ENCODE measurements around the gene PIEZO1. TPM values are rescaled to one million over a fixed set of nuclear protein-coding genes. Genes with fewer than 3 reads are reported as not detected.

The PIEZO1 gene
- total RNA-seq, 2 donors from 2014 or later = 37.7 to 73.2 TPM

DNA sequence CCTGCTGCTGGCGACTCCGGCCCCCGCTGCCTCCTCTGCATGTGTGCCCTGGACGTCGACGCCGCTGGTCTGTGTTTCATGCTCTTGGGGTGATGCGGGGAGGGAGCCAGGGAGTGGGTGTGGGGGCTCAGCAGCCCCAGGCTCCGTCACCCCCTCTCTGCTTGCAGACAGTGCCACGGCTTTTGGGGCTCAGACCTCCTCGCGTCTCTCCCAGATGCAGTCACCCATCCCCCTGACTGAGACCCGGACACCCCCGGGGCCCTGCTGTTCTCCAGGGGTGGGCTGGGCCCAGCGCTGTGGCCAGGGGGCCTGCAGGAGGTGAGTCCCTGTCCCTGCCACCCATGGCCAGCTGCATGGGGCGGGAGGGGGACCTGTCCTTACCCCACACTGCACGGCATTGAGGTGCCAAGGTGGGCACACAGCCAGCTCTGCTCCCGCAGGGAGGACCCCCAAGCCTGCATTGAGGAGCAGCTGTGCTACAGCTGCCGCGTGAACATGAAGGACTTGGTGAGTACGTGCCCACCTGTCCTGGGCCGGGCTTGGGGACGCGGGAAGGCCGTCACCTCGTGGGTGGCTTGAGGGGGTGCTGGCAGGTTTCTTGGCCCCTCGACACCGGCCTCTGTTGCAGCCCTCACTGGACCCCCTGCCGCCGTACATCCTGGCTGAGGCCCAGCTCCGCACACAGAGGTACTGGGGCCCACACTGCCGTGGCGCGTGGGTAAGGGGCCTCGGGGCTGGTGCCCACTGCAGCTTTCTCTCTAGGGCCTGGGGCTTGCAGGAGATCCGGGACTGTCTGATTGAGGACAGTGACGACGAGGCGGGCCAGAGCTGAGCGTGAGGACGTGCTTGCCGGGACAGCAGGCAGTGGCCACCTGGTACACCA, 70.4 kb downstream of the PIEZO1 start:
- Histone ChIP-seq H3K27ac (no peak overlapping the region), H3K4me1 (no peaks in the 10 kb centered on the region), H3K9me3 (no peaks in the 10 kb centered on the region), H3K27me3 (no peaks in the 10 kb centered on the region), H3K4me3 (no peak overlapping the region), H3K36me3 (peaks cover 54% of the 10 kb centered on the region)
- no peak for TF ChIP-seq CTCF (IDR thresholded peaks at IDR 0.05)
- DNase-seq (ENCODE audit: low spot score) = no peak

- Histone ChIP-seq H3K36me3 (peaks cover 45% of the 10 kb centered on the region), H3K4me3 (no peak overlapping the region), H3K27ac (no peak overlapping the region), H3K9me3 (no peaks in the 10 kb centered on the region), H3K4me1 (no peaks in the 10 kb centered on the region), H3K27me3 (no peaks in the 10 kb centered on the region)
- no peak for DNase-seq (ENCODE audit: low spot score)
- TF ChIP-seq CTCF (IDR thresholded peaks at IDR 0.05) = no peak
These were observed 71.2 kb downstream of the PIEZO1 start for GRCh38 chr16:88713568-88714419.

- DNase-seq (ENCODE audit: low spot score) = no peak
- TF ChIP-seq CTCF (IDR thresholded peaks at IDR 0.05) = no peak
- Histone ChIP-seq H3K27me3 (no peaks in the 10 kb centered on the region), H3K4me3 (no peak overlapping the region), H3K36me3 (peaks cover 44% of the 10 kb centered on the region), H3K4me1 (no peaks in the 10 kb centered on the region), H3K27ac (no peak overlapping the region), H3K9me3 (no peaks in the 10 kb centered on the region)
These were observed 72.0 kb downstream of the PIEZO1 start for GRCh38 chr16:88713054-88713453.

DNA sequence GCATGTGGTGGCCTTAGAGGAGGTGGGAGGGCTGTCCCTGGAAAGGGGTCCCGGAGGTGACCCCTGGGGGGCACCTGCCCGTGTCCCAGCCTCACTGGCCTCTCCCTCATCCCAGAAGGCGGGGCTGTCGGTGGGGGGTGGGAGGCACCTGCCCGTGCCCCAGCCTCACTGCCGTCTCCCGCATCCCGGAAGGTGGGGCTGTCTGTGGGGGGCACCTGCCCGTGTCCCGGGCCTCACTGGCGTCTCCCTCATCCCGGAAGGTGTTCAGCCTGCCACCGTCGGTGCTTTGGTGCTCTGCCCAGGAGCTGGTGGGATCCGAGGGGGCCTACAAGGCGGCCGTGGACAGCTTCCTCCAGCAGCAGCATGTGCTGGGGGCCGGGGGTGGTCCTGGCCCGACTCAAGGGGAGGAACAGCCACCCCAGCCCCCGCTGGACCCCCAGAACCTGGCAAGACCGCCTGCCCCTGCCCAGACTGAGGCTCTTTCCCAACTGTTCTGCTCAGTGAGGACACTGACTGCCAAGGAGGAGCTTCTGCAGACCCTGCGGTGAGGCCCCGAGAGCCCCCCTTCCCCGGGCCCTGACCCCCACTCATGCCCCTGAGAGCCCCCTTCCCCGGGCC, 72.5 kb downstream of the PIEZO1 start:
- Histone ChIP-seq H3K27me3 (no peaks in the 10 kb centered on the region), H3K4me3 (no peak overlapping the region), H3K9me3 (no peaks in the 10 kb centered on the region), H3K36me3 (peaks cover 39% of the 10 kb centered on the region), H3K27ac (no peak overlapping the region), H3K4me1 (peaks cover 0 to 3% of the 10 kb centered on the region in 2 donors)
- no peak for DNase-seq (ENCODE audit: low spot score)
- TF ChIP-seq CTCF (IDR thresholded peaks at IDR 0.05) = no peak

- H3K27ac ChIP-seq = no peak overlapping the region
- peaks cover 0 to 9% of the 10 kb centered on the region in 2 donors for H3K4me1 ChIP-seq
- H3K4me3 ChIP-seq = no peak overlapping the region
- no peaks in the 10 kb centered on the region for H3K9me3 ChIP-seq
- TF ChIP-seq CTCF (IDR thresholded peaks at IDR 0.05) = no peak
- peaks cover 35% of the 10 kb centered on the region for H3K36me3 ChIP-seq
- no peaks in the 10 kb centered on the region for H3K27me3 ChIP-seq
- DNase-seq (ENCODE audit: low spot score) = no peak
These were observed 73.2 kb downstream of the PIEZO1 start for GRCh38 chr16:88711750-88712340.
